ENCODE results near the gene ALG12.

GRCh38 chr22:49852898-49853894 is 65.0 kb downstream of the ALG12 start, which contains the start of gene ZBED4:
- peak; percentile 82 to 90 for TF ChIP-seq POLR2A (IDR thresholded peaks at IDR 0.05)
- no peak for TF ChIP-seq CTCF (IDR thresholded peaks at IDR 0.05)

Data from Peyer's patch (tissue), 4 donors.